A549 treated with GW870086 at 1 μM for 4 hours (cell line): ENCODE measurements around the gene SCO2. TPM values are rescaled to one million over a fixed set of nuclear protein-coding genes. Genes with fewer than 3 reads are reported as not detected.

Experiments
- total RNA-seq: library from RNA; stranded (reverse); fragments of 200-300 nt; extraction: Qiagen RNA extraction; gene quantifications from 5 replicates; pipeline ENCODE4 v1.2.3, GENCODE V29; 2022; ENCODE audit warnings: low read depth

SCO2 gene
- 3.0 to 6.3 TPM (median 5.7 TPM) in 5 replicates for total RNA-seq

DNA sequence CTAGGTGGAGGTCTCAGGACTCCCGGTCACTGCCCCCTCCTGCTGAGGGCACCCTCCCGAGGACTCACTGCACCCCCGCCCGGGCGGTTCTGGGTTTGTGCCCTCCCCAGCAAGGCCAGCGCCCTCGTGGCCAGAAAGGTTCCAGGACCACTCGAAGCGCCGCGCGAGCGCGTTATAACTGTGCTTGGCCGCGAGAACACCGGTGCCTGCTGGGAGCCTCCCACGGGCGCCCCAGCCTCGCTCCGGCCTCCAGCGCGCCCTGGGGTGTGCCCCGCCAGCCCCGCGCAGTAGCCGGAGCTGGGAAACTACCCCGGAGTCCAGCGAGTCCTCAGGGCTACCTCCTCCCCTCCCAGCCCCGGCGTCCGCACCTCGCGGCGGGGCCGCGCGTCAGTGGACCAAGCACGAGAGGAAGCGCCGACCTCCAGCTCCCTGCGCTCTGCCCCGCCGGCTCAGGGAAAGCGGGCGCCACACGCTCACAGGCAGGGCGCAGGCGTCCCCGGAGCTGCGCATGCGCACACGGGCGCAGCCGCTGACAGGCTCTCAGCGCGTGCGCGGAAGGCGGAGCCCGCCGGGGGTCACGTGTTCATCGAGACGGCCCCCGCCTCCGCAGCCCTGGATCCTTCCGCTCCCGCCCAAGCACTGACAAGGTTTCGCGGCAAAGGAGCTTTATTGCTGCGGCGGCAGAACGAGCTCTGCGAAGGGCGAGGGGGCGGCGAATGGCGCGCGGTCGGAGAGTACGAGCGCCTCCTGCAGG is at the start of gene SCO2:
Gene SCO2 (minus strand): TSS at position 495 of the 754 bp plus-strand sequence. CDS start 1,187 bp downstream, outside the sequence.

DNA sequence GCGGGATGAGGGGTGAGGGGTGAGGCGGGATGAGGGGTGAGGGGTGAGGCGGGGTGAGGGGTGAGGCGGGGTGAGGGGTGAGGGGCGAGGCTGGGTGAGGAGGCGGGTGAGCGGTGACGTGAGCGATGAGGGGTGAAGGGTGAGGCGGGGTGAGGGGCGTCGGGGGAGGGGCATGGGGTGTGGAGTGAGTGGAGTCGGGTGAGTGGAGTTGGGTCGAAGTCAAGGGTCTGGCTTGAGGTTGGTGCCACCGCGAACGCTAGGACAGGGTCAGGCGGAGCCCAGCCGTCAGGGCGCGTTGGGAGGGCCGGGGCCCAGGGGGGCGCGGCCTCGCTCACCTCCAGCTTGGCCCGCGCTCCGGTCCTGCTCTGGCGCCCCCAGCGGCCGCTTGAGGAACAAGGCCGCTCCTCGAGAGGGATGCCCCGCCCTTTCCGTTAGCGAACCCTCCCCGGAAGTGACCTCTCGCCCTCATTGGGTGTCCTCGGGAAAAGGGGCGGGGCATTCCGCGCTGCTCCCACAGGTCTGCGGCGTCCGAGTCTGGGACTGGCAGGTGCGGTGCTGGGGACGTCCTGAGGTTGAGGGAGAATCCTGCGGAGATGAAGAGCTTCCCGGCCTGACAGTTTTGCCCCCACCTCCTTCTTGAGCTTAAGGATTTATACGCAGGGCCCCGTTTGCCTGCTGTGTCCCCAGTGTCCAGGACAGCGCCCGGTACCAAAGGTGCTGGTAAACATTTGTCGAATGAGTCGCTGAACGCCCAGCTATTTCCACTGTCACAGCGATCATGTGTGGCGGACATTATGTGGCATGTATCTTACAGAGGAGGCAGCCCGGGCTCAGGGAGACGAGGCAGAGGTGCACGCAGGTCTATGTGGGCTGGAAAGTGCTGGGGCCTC is 37.4 kb upstream of the SCO2 start, which contains the start of gene SYCE3:
Gene SYCE3 (minus strand): TSS at position 397 of the 890 bp plus-strand sequence. CDS start 6,514 bp downstream, outside the sequence.

GRCh38 chr22:50545522-50546325 is 20.3 kb upstream of the SCO2 start, which contains the start of gene KLHDC7B:
KLHDC7B (plus strand) TSS chr22:50545899; CDS start chr22:50546244, 345 bp downstream.

DNA sequence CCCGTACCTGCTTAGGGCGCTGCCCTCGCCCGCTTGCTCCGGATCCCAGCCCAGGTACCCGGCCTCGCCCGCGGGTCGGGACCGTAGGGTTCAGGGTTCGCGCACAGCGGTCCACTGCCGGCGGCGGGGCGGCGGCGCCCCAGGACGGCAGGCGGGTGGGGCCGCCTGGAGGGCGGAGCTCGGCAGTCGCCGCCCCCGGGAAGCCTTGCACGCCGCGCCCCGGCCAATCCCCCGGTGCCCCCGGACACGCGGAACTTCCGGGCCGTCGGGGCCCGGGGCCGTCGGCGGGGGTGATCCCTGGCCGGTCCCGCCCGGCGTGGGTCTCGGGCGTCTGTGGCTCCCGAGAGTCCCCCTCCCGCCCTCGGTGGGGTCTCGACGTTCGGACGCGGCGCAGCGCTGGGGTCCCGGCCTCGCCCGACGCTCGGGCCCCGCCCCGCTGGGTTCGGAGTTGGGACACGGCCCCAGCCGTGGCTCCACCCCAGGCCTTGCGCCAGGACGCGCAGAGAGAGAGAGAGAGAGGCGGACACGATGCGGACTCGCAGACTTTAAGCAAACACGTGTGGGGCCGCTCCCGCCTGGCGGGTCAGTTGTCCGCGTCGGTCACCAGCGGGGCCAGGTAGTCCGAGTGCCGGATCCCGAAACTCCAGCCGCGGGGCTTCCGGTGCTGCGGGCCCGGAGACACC is 4.6 kb upstream of the SCO2 start, which contains the start of gene TYMP:
Gene TYMP (minus strand): TSS at position 116 of the 683 bp plus-strand sequence. CDS start 303 bp downstream, outside the sequence.

GRCh38 chr22:50507991-50508884 is 17.2 kb downstream of the SCO2 start, which contains the start of gene NCAPH2:
NCAPH2 (plus strand) TSS chr22:50508224; CDS start chr22:50508338, 114 bp downstream.

GRCh38 chr22:50507421-50507990 is 17.9 kb downstream of the SCO2 start, which contains the start of gene LMF2:
LMF2 (minus strand) TSS chr22:50507702; CDS start chr22:50507675, 27 bp downstream.

DNA sequence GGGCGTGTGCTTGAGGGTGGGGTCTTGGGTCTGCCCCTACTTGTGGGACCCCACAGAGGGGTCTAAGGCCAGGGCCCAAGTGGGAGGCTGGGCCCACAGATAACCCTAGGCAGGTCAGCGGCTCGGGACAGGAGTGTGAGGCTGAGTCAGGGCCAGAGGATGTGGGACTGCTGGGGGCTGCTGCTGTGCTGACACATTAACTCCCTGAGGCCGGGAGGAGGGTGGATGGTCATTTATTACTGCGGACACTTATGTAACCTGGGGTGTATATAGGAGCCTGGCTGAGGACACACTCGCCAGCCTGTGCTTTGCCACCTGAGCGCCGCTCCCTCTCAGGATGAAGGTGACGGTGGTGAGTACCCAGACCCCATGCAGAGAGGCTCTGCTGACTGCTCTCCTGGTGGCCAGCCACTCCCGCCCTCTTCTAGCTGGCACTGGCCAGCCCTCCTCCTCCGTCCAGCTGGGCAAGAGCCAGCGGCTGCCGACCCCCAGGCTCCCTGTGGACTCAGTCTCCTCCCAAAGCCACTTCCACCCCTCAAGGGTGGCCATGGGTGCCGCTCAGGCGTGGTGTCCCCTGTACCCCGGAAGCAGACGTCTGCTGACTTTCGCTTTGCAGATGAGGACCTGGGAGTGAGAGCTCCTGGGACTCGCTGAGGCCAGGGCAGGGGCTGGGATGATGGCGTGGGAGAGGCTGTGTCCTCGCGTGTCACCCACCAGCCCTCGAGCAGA is 38.7 kb downstream of the SCO2 start, which contains the start of gene MIOX:
Gene MIOX (plus strand): TSS at position 299 of the 729 bp plus-strand sequence. CDS start 39 bp downstream, at position 338.

DNA sequence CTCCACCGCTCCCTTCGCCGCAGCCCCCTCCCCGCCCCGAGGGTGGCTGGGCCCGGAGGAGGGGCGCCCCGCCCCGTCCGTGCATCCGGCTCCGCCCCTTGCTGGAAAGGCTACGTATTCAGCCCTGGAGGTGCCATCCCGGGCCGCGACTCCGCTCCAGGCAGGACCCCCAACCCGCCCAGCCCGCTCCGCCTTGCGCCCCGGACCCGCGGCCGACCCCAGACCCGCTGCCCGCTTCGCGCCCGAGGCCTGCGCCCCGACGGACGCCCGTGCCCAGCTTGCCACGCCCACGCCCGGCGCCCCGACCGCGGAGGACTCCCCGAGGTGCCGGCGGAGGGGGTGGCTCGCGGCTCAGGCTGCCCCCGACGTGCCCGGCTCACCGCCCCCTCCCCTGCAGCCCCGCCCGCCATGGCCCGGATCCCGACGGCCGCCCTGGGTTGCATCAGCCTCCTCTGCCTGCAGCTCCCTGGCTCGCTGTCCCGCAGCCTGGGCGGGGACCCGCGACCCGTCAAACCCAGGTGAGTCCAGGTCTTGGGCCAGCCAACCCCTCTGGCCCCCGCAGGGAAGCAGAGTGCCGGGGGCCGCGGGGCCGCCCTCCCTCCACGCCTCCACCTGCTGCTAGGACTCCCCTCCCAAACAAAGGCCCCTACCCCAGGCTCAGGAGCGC is 43.8 kb downstream of the SCO2 start, which contains the start of gene ADM2:
Gene ADM2 (plus strand): TSS at position 104 of the 667 bp plus-strand sequence. CDS start 305 bp downstream, at position 409.

DNA sequence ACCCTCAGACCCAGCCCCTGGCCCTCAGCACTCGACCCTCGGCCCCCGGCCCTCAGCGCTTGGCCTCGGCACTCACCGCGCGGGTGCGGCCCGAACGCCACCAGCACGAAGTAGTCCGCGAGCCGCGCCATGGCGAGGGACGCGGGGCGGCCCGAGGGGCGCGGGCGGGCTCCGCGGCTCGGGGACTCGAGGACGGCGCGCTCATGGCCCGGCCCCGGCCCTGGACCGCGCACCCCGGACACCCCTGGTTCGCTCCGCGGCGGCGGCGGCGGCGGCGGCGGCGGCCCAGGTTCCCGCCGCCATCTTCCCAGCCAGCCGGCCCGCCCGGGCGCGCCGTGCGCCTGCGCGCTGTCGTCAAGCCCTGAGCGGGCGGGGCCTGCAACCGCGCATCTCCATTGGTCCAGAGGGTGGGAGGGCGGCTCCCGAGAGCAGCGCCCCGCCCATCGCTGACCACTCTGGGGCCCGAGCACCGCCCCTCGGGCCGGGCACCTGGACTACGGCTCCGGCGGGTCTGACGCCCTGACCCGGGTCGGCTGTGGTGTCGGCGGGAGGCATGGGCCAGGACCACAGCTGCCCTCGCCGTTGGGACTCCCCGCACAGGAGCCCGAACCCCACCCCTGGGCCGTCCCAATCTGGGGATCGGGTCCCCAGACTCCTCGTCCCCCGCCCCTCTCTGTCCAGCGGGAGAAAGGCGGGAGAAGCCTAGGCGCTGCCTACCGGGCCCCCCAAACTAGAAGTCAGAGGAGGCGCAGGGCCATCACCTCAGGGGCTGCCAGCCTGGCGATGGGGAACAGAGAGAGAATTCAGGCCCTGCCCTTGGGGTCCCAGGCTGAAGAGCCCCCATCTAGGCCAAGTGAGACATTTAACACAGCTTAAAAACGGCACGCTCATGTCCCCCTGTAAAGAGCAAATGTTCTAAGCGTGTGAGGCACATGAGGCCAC is 50.4 kb downstream of the SCO2 start, which contains the start of gene SBF1:
Gene SBF1 (minus strand): TSS at position 326 of the 942 bp plus-strand sequence. CDS start 195 bp downstream, at position 131.

Other genes starting within 250 kb of the SCO2 start
- gene PLXNB2, start 218.0 kb downstream of the SCO2 start, total RNA-seq = 87.3 to 113 TPM (median 112 TPM) in 5 replicates
- gene DENND6B, start 198.6 kb downstream of the SCO2 start, total RNA-seq = 2.1 to 3.8 TPM (median 3.2 TPM) in 5 replicates
- 10.3 to 13.6 TPM (median 13.2 TPM) in 5 replicates for gene PPP6R2, start 182.3 kb downstream of the SCO2 start, total RNA-seq
- 17.3 to 26.0 TPM (median 23.4 TPM) in 5 replicates for gene SBF1, start 50.6 kb downstream of the SCO2 start, total RNA-seq
- 0.57 to 0.71 TPM (median 0.64 TPM) in 5 replicates for gene ADM2, start 44.1 kb downstream of the SCO2 start, total RNA-seq
- 0.09 TPM in 1 of 5 replicates, not detected in the others for gene MIOX, start 38.7 kb downstream of the SCO2 start, total RNA-seq
- 34.6 to 48.2 TPM (median 46.9 TPM) in 5 replicates for gene LMF2, start 17.9 kb downstream of the SCO2 start, total RNA-seq
- 32.6 to 42.7 TPM (median 36.6 TPM) in 5 replicates for gene NCAPH2, start 17.4 kb downstream of the SCO2 start, total RNA-seq
- 11.7 to 19.6 TPM (median 17.7 TPM) in 5 replicates for gene TYMP, start 4.4 kb upstream of the SCO2 start, total RNA-seq
- gene KLHDC7B, start 20.3 kb upstream of the SCO2 start, total RNA-seq = not detected in 5 replicates
- 0.40 to 0.80 TPM (median 0.75 TPM) in 3 of 5 replicates, not detected in the others for gene SYCE3, start 37.3 kb upstream of the SCO2 start, total RNA-seq
- 7.6 to 13.7 TPM (median 11.2 TPM) in 5 replicates for gene CPT1B, start 52.8 kb upstream of the SCO2 start, total RNA-seq
- gene CHKB, start 57.3 kb upstream of the SCO2 start, total RNA-seq = 12.2 to 23.0 TPM (median 17.5 TPM) in 5 replicates
- 2.9 to 3.9 TPM (median 3.7 TPM) in 5 replicates for gene MAPK8IP2, start 75.2 kb upstream of the SCO2 start, total RNA-seq
- gene ARSA, start 102.6 kb upstream of the SCO2 start, total RNA-seq = 17.0 to 23.9 TPM (median 22.0 TPM) in 5 replicates
- 3.0 to 5.3 TPM (median 4.1 TPM) in 5 replicates for gene SHANK3, start 147.2 kb upstream of the SCO2 start, total RNA-seq
- gene ACR, start 212.6 kb upstream of the SCO2 start, total RNA-seq = 0.11 to 0.14 TPM in 2 of 5 replicates, not detected in the others